Left ventricle myocardium inferior (tissue), 1 donor: ENCODE results near the gene IQSEC1. TPM values are rescaled to one million over a fixed set of nuclear protein-coding genes. Genes with fewer than 3 reads are reported as not detected.

Source experiments
- DNase-seq: peaks from one replicate; pipeline ENCODE4 v3.0.0-alpha.2; 2020
- H3K27ac ChIP-seq: fragments of 200-600 bp; replicated peaks from 2 replicates; pipeline ENCODE4 v1.8.0; 2021
- H3K27me3 ChIP-seq: fragments of 200-600 bp; 2 replicates; pipeline ENCODE4 v1.8.0; 2021; ENCODE audit warnings: low read depth
- H3K36me3 ChIP-seq: fragments of 200-600 bp; 2 replicates; pipeline ENCODE4 v1.8.0; 2021
- H3K4me1 ChIP-seq: fragments of 200-600 bp; 2 replicates; pipeline ENCODE4 v1.8.0; 2021
- H3K4me3 ChIP-seq: fragments of 200-600 bp; 2 replicates; pipeline ENCODE4 v1.8.0; 2021; ENCODE audit warnings: mild to moderate bottlenecking, moderate library complexity
- H3K9me3 ChIP-seq: fragments of 200-600 bp; replicated peaks from 2 replicates; pipeline ENCODE4 v1.8.0; 2021
- intact Hi-C: fragments of 100-400 bp; cut with micrococcal nuclease; formaldehyde crosslinking; loops from one replicate; pipeline ENCODE4 v1.11.0; 2022
- total RNA-seq: library from RNA; stranded (reverse); fragmentation: NEBNext Ultra II Directional; extraction: Animal tissue kit (Norgen Biotek cat#: 25700); gene quantifications from one replicate; pipeline ENCODE4 v1.2.1, GENCODE V29; 2021
- TF ChIP-seq, protein P1 (sequence below): fragments of 200-600 bp; IDR thresholded peaks from 2 replicates; pipeline ENCODE4 v1.8.0; 2021; ENCODE audit warnings: antibody characterized with exemption, mild to moderate bottlenecking, borderline replicate concordance
- donor health status: DM: no; HTN: yes; CAD: no; lungs with severe emphysema.

Gene IQSEC1
- total RNA-seq, 1 donor from 2014 or later, result 78.6 TPM

DNA sequence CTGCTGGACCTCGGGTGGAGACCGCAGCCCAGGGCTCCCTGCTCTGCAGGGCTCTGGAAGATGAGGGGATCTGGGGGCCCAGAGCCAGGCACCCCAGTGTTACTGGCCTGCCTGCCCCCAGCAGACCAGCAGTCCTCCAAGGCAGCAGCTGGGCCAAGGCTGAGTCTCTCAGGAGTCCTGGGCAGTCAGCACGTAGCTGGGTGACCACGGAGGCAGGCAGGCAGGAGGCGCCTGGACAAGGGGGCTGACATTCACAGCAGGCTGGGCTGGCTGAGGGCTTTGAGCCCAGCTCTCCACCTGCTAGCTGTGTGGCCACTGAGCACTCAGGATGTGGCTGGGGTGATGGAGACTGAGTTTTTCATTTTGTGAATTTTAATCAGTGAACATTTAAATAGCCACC, 67.9 kb downstream of the IQSEC1 start:
- Histone ChIP-seq H3K36me3 (no peaks in the 10 kb centered on the region), H3K27me3 (no peaks in the 10 kb centered on the region), H3K4me3 (no peak overlapping the region), H3K4me1 (peaks cover 23% of the 10 kb centered on the region), H3K9me3 (no peaks in the 10 kb centered on the region), H3K27ac (no peak overlapping the region)
- TF ChIP-seq, protein P1, sequence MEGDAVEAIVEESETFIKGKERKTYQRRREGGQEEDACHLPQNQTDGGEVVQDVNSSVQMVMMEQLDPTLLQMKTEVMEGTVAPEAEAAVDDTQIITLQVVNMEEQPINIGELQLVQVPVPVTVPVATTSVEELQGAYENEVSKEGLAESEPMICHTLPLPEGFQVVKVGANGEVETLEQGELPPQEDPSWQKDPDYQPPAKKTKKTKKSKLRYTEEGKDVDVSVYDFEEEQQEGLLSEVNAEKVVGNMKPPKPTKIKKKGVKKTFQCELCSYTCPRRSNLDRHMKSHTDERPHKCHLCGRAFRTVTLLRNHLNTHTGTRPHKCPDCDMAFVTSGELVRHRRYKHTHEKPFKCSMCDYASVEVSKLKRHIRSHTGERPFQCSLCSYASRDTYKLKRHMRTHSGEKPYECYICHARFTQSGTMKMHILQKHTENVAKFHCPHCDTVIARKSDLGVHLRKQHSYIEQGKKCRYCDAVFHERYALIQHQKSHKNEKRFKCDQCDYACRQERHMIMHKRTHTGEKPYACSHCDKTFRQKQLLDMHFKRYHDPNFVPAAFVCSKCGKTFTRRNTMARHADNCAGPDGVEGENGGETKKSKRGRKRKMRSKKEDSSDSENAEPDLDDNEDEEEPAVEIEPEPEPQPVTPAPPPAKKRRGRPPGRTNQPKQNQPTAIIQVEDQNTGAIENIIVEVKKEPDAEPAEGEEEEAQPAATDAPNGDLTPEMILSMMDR, result no peak
- no peak for DNase-seq
- intact Hi-C loops, result no loop called here

DNA sequence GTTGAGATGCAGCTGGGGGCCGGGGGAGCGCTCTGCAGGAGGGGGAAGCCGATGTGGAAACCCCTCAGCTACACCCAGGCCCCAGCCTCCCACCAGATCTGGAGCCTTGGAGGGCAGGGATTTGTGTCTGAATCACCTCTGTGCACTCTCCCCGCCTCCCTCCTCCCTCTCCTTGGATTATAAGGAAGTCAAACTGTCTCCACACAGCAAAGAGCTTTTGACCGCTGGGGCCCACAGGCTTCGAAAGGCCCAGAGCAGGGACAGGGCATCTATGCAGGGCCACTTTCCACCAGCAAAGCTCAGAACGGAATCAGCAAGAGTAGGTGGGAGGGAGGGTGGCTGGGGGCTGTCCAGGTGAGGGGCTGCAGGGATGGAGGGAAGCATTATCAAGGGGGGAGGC, 68.9 kb downstream of the IQSEC1 start:
- no peaks in the 10 kb centered on the region for H3K36me3 ChIP-seq
- no peak overlapping the region for H3K27ac ChIP-seq
- H3K4me3 ChIP-seq, result no peak overlapping the region
- intact Hi-C loops, result no loop called here
- no peaks in the 10 kb centered on the region for H3K9me3 ChIP-seq
- TF ChIP-seq, protein P1, result no peak
- H3K27me3 ChIP-seq, result no peaks in the 10 kb centered on the region
- peaks cover 22% of the 10 kb centered on the region for H3K4me1 ChIP-seq
- DNase-seq, result peak; percentile 15

DNA sequence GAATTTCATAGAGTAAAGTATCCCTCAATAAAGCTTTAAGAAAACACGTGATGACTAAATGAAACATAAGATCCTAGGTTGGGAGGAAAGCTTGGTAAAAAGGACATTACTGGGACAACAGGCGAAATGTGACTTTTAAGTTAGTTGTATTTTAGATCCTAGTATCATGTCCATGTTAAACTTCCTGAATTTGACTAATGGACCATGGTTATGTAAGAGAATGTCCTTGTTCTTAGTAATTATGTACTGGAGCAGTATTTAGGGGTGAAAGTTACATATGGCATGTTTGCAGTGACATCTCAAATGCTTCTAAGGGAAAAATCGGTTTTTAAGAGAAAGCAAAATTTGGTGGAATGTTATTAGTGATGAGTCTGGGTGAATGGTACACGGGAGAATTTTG, 69.6 kb downstream of the IQSEC1 start:
- DNase-seq, result no peak
- Histone ChIP-seq H3K27me3 (no peaks in the 10 kb centered on the region), H3K9me3 (no peaks in the 10 kb centered on the region), H3K36me3 (no peaks in the 10 kb centered on the region), H3K27ac (no peak overlapping the region), H3K4me3 (no peak overlapping the region), H3K4me1 (peaks cover 22% of the 10 kb centered on the region)
- intact Hi-C loops, result no loop called here
- TF ChIP-seq, protein P1, result no peak

DNA sequence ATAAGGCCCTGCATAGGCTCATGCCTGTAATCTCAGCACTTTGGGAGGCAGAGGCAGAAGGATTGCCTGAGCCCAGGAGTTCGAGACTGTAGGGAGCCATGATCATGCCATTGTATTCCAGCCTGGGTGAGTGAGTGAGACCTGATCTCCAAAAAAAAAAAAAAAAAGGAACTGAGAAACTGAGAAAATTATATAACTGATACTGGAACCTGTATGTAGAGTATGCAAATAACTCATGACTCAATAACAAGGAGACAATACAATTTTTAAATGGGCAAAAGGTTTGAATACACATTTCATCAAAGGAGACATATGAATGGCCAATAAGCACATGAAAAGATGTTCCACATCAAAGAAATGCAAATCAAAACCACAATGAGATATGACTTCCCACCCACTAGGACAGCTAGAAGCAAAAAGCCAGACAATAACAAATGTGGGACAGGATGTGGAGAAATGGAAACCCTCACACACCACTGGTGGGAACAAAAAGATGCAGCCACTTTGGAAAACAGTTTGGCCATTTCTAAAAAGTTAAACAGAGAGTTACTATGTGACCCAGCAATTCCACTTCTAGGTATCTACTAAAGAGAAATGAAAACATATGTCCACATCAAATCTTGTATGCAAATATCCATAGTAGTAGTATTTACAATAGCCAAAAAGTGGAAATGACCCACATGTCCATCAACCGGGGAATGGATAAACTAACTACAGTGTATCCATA, 70.7 kb downstream of the IQSEC1 start:
- Histone ChIP-seq H3K27me3 (no peaks in the 10 kb centered on the region), H3K36me3 (no peaks in the 10 kb centered on the region), H3K4me3 (no peak overlapping the region), H3K4me1 (peaks cover 14% of the 10 kb centered on the region), H3K9me3 (no peaks in the 10 kb centered on the region), H3K27ac (no peak overlapping the region)
- TF ChIP-seq, protein P1, result no peak
- intact Hi-C loops, result no loop called here
- DNase-seq, result no peak

DNA sequence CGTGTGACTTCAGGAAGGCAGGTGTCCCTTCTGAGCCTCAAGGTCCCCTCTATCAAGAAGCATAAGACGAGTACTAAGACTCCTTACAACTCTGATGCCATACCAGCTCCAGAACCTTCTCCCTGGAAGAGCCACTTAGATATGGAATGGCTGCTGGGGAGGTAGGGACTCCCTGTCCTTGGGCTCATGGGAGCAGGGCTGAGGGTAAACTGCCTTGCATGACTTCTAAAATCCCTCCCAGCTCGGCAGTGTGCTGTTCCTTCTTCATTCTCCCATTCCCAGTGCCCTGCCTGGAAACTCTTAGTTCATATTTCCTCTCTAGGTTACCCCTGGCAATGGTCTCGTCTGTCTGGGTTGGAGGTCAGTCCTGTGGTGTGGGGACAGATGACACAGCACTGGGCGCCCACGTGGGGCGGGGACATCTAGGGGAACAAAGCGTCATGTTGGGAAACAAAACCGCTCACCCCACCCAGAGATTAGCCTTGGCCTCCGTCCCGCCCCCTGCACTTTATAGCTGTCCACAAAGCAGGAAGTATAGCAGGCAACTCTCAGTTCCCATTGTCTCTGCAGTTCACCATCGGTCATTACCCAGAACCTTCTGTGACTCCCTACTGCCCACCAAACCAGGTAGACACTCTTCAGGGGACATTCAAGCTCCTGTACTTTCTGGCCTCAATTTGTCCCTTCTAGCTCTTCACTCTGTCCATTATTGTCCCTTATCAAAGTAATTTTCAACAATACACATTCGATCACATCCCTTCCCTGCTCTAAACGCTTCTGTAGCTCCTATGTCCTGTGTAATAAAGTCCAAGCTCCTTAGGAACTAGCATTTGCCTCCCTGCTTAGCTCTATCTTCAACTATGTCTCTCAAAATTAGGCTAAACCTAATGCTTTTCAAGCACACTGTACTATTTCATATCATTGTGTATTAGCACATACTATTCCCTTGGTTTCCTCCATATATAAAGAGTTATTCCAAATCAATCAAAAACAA, 73.8 kb downstream of the IQSEC1 start:
- peak overlapping the region; percentile 82 for H3K27ac ChIP-seq
- no peak overlapping the region for H3K4me3 ChIP-seq
- H3K9me3 ChIP-seq, result no peaks in the 10 kb centered on the region
- peaks cover 20% of the 10 kb centered on the region for H3K4me1 ChIP-seq
- no peaks in the 10 kb centered on the region for H3K27me3 ChIP-seq
- TF ChIP-seq, protein P1, result no peak
- intact Hi-C loops, result loop anchor here (10.0 kb wide), 1 partner anchor 135 kb away; no protein-coding TSS in a partner anchor
- peak; percentile 87 for DNase-seq
- H3K36me3 ChIP-seq, result no peaks in the 10 kb centered on the region
